Colonic mucosa (tissue), 4 donors: Measurements from ENCODE around the gene ICE2. TPM values are rescaled to one million over a fixed set of nuclear protein-coding genes. Genes with fewer than 3 reads are reported as not detected.

Experiments
- DNase-seq: peaks from one replicate; pipeline ENCODE4 v3.0.0-alpha.2; 2020
- H3K27ac ChIP-seq: fragments of 200-600 bp; one replicate; pipeline ENCODE4 v1.8.0; 2021
- H3K27me3 ChIP-seq: fragments of 200-600 bp; one replicate; pipeline ENCODE4 v1.8.0; 2021
- H3K36me3 ChIP-seq: fragments of 200-600 bp; one replicate; pipeline ENCODE4 v1.8.0; 2021
- H3K4me1 ChIP-seq: fragments of 200-600 bp; one replicate; pipeline ENCODE4 v1.8.0; 2021; ENCODE audit warnings: mild to moderate bottlenecking
- H3K4me3 ChIP-seq: fragments of 200-600 bp; one replicate; pipeline ENCODE4 v1.8.0; 2021
- H3K9ac ChIP-seq, 2 donors: one replicate each; pipeline ENCODE4 v1.7.0; 2013; ENCODE audit warnings: control low read depth in 2 of 2, low read depth in 2 of 2, low read length in 2 of 2
- H3K9me3 ChIP-seq: fragments of 200-600 bp; one replicate; pipeline ENCODE4 v1.8.0; 2021
- intact Hi-C: fragments of 100-400 bp; cut with DNase I; formaldehyde crosslinking; loops from one replicate; pipeline ENCODE4 v1.14.1; 2022
- total RNA-seq, 2 donors: library from RNA; stranded (reverse); fragmentation: NEBNext Ultra II Directional in 1 of 2; extraction: Animal tissue kit (Norgen Biotek cat#: 25700) in 1 of 2; gene quantifications; one replicate each; pipeline ENCODE4 v1.2.1, GENCODE V29; 2021
- TF ChIP-seq, protein P1 (sequence below): fragments of 200-600 bp; IDR thresholded peaks from one replicate; pipeline ENCODE4 v1.8.0; 2022; ENCODE audit warnings: antibody characterized with exemption, mild to moderate bottlenecking
- donor health status: healthy.
- donor health status: DM: no; HTN: no; CAD: no.
- donor health status: DM: no; HTN: no; CAD: no.

The ICE2 gene
- total RNA-seq, 2 donors from 2014 or later = 37.3 to 37.7 TPM

DNA sequence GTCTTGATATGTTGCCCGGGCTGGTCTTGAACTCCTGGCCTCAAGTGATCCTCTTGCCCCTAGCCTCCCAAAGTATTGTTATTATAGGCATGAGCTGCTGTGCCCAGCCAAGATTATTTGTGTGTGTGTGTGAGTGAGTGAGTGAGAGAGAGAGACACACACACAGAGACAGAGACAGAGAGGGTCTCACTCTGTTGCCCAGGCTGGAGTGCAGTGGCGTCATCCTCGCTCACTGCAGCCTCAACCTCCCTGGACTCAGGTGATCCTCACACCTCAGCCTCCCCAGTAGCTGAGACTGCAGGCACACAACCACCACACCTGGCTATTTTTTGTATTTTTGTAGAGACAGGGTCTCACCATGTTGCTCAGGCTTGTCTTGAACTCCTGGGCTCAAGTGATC is 5.8 kb downstream of the ICE2 start:
- TF ChIP-seq, protein P1, sequence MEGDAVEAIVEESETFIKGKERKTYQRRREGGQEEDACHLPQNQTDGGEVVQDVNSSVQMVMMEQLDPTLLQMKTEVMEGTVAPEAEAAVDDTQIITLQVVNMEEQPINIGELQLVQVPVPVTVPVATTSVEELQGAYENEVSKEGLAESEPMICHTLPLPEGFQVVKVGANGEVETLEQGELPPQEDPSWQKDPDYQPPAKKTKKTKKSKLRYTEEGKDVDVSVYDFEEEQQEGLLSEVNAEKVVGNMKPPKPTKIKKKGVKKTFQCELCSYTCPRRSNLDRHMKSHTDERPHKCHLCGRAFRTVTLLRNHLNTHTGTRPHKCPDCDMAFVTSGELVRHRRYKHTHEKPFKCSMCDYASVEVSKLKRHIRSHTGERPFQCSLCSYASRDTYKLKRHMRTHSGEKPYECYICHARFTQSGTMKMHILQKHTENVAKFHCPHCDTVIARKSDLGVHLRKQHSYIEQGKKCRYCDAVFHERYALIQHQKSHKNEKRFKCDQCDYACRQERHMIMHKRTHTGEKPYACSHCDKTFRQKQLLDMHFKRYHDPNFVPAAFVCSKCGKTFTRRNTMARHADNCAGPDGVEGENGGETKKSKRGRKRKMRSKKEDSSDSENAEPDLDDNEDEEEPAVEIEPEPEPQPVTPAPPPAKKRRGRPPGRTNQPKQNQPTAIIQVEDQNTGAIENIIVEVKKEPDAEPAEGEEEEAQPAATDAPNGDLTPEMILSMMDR = no peak
- intact Hi-C loops = no loop called here
- no peaks in the 10 kb centered on the region for H3K36me3 ChIP-seq

DNA sequence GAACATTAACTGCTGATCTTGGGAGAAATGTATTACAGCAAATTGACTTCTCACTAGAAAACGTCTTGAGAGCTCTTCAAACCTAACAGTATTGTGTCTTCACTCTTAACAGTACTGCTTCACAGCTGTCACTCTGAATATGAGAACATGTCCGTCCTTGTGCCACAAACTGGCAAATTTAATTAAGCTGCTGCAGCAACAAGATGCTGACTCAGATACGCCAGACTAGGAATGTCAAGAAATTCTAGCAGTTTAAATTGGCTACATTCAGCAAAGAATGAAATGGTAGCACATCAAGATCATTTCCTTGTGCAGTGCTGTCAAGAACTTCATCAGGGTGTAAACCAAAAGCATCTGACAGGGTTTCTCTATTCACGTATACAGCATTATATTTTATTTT is 7.6 kb downstream of the ICE2 start:
- Histone ChIP-seq H3K36me3 (no peaks in the 10 kb centered on the region), H3K9me3 (no peaks in the 10 kb centered on the region), H3K27me3 (no peaks in the 10 kb centered on the region), H3K9ac (no peak overlapping the region), H3K4me3 (no peak overlapping the region), H3K4me1 (no peaks in the 10 kb centered on the region), H3K27ac (no peak overlapping the region)
- TF ChIP-seq, protein P1 = no peak
- DNase-seq = no peak
- intact Hi-C loops = no loop called here

More for the DNA sequence above, 5.8 kb downstream of the ICE2 start:
- Histone ChIP-seq H3K27me3 (no peaks in the 10 kb centered on the region), H3K9ac (no peak overlapping the region), H3K4me1 (no peaks in the 10 kb centered on the region), H3K9me3 (no peaks in the 10 kb centered on the region), H3K4me3 (no peak overlapping the region), H3K27ac (no peak overlapping the region)
- DNase-seq = no peak

- Histone ChIP-seq H3K9me3 (no peaks in the 10 kb centered on the region), H3K9ac (no peak overlapping the region), H3K4me3 (no peak overlapping the region), H3K27me3 (no peaks in the 10 kb centered on the region), H3K27ac (no peak overlapping the region), H3K4me1 (no peaks in the 10 kb centered on the region), H3K36me3 (no peaks in the 10 kb centered on the region)
- intact Hi-C loops = no loop called here
- TF ChIP-seq, protein P1 = no peak
- no peak for DNase-seq
Measured at GRCh38 chr15:60469893-60470641, 8.9 kb downstream of the ICE2 start.

GRCh38 chr15:60464836-60465630 is 13.9 kb downstream of the ICE2 start:
- intact Hi-C loops = no loop called here
- H3K4me3 ChIP-seq = no peak overlapping the region
- H3K4me1 ChIP-seq = no peaks in the 10 kb centered on the region
- H3K27ac ChIP-seq = no peak overlapping the region
- H3K27me3 ChIP-seq = no peaks in the 10 kb centered on the region
- no peaks in the 10 kb centered on the region for H3K9me3 ChIP-seq
- no peak overlapping the region for H3K9ac ChIP-seq
- no peak for DNase-seq
- H3K36me3 ChIP-seq = no peaks in the 10 kb centered on the region
- TF ChIP-seq, protein P1 = no peak

DNA sequence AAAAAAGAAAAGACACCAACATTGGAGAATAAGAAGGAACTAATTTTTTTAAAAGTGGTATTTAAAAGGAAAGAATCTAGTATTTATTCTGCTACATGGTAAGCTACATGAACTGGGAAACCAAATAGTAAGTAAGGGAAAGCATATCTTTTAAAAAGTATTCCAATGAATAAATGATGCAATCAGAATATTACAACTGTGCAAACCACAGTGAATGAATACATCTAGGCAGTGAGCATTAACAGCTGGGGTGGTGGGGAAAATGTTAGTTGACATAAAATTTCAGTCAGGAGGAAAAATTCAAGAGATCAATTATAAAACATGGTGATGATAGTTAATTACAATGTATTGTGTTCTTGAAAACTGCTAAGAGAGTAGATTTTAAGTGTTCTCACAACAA is 16.9 kb downstream of the ICE2 start:
- H3K4me3 ChIP-seq = no peak overlapping the region
- no peak for DNase-seq
- no peaks in the 10 kb centered on the region for H3K27me3 ChIP-seq
- no peaks in the 10 kb centered on the region for H3K9me3 ChIP-seq
- TF ChIP-seq, protein P1 = no peak
- intact Hi-C loops = no loop called here
- no peak overlapping the region for H3K27ac ChIP-seq
- H3K4me1 ChIP-seq = no peaks in the 10 kb centered on the region
- no peak overlapping the region for H3K9ac ChIP-seq
- H3K36me3 ChIP-seq = no peaks in the 10 kb centered on the region
